GM08714 (cell line): ENCODE results near the gene OLFM2.

ENCODE experiments used
- H3K4me3 ChIP-seq: fragments of 200-500 bp; sonication (Bioruptor generic); 2 replicates; pipeline ENCODE4 v1.5.1; 2014; ENCODE audit warnings: mild to moderate bottlenecking, low read length, inconsistent platforms
- ZNF274 ChIP-seq: IDR thresholded peaks from 2 replicates; pipeline ENCODE4 v1.6.1; 2012; ENCODE audit warnings: mild to moderate bottlenecking, low read depth, low read length

The OLFM2 gene

DNA sequence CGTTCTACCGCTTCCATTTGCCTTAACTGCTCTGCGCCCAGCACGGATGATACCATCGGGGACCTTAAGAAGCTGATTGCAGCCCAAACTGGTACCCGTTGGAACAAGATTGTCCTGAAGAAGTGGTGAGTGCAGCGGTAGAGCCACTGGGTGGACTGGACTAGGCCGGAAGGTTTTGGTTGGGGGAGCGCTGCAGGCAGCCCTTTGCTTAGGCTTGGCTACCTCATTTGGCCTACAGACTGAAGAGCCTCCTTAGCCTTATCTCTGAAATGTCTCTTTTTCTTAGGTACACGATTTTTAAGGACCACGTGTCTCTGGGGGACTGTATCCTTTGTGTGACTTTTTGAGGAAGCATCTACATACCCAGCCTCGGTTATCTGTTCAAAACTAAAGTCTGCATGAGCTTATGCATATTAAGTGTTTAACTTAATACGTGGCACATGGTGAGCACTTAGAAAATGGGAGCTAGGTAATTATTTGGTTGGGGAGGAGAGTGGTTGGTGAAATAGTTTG, 107.7 kb downstream of the OLFM2 start:
- peak overlapping the region; percentile 84 for H3K4me3 ChIP-seq
- TF ChIP-seq ZNF274, result no peak

GRCh38 chr19:9827289-9828238, 108.8 kb downstream of the OLFM2 start, which contains the start of gene UBL5:
UBL5 (plus strand) TSS chr19:9827918; CDS start chr19:9828338, 420 bp downstream.
- peak within 1 kb of the TSS; percentile 84 for H3K4me3 ChIP-seq
- no peak for TF ChIP-seq ZNF274

GRCh38 chr19:9823816-9824215, 112.5 kb downstream of the OLFM2 start:
- no peak for TF ChIP-seq ZNF274
- H3K4me3 ChIP-seq, result no peak overlapping the region

DNA sequence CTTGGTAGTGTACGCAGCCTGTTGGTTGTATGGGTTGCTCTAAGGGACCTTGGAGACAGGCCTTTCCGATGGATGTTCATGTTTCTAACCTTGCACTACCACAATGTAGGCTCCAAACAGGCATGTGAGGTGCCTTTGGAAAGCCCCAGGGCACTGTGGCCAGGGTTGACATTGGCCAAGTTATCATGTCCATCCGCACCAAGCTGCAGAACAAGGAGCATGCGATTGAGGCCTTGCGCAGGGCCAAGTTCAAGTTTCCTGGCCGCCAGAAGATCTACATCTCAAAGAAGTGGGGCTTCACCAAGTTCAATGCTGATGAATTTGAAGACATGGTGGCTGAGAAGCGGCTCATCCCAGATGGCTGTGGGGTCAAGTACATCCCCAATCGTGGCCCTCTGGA, 116.3 kb downstream of the OLFM2 start:
- peak overlapping the region; percentile 43; the same call in 1 of the 2 replicates for H3K4me3 ChIP-seq

GRCh38 chr19:9819596-9819909, 116.8 kb downstream of the OLFM2 start:
- TF ChIP-seq ZNF274, result no peak
- peak overlapping the region; percentile 43; the same call in 1 of the 2 replicates for H3K4me3 ChIP-seq

- peak within 1 kb of the TSS; percentile 85 for H3K4me3 ChIP-seq
- TF ChIP-seq ZNF274, result no peak
These were observed 117.3 kb downstream of the OLFM2 start, which contains the start of gene FBXL12 for GRCh38 chr19:9818734-9819595. FBXL12 (minus strand) TSS chr19:9819079; CDS start chr19:9818813, 266 bp downstream.

- no peak for TF ChIP-seq ZNF274
These were observed 118.1 kb downstream of the OLFM2 start for GRCh38 chr19:9818175-9818733.

DNA sequence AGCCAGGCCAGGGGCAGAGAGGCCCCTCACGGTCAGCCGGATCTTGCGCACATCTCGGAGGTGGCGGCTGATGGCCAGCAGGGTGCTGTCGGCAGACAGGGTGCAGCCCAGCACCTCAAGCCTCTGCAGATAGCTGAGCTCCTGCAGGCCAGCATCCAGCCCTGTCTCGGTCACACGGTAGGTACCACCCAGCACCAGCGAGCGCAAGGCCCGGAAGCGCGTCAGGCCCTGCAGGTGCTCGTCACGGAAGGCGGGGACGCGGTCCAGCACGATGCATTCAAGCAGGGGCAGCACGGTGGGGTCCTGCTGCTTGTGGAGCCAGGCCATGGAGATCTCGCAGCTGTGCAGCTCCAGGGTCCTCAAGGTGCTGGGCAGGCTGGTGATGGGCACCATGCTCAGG, 125.2 kb downstream of the OLFM2 start:
- H3K4me3 ChIP-seq, result no peak overlapping the region
- no peak for TF ChIP-seq ZNF274

More at GRCh38 chr19:9818175-9818733, 118.1 kb downstream of the OLFM2 start:
- peak overlapping the region; percentile 85 for H3K4me3 ChIP-seq

- no peak for TF ChIP-seq ZNF274
- H3K4me3 ChIP-seq, result no peak overlapping the region
These were observed 127.2 kb downstream of the OLFM2 start for GRCh38 chr19:9808855-9809824.

DNA sequence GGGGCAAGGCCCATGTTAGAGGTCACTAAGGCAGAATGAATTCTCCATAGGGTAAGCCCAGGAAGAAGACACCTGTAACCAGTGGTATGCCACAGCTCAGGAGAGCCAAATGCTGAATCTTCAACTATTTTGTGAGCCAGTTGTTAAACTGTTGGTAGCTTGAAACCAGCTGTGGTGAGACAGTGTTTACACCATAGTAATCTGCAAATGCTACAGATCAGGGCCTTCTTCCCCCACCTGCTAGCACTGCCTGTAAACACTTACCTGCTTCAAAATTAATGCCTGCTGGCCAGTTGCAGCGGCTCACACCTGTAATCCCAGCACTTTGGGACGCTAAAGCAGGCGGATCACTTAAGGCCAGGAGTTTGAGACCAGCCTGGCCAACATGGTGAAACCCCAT, 129.5 kb downstream of the OLFM2 start:
- no peak overlapping the region for H3K4me3 ChIP-seq
- no peak for TF ChIP-seq ZNF274
